Right renal cortex interstitium (tissue), 3 donors: Measurements from ENCODE around the gene PPP2R3A. TPM values are rescaled to one million over a fixed set of nuclear protein-coding genes. Genes with fewer than 3 reads are reported as not detected.

Experiments used
- DNase-seq, 3 donors: peaks; one replicate each; pipeline ENCODE4 v3.0.0-alpha.2; 2013; ENCODE audit warnings: low read depth in 3 of 3, low spot score in 2 of 3
- polyA plus RNA-seq, 3 donors: library from polyadenylated mRNA; unstranded; fragments of 120-200 nt; gene quantifications; one replicate each; pipeline ENCODE4 v1.2.1, GENCODE V29; 2013; ENCODE audit not compliant: insufficient read length in 3 of 3

PPP2R3A gene
- polyA plus RNA-seq, 3 donors, result 23.2 to 26.9 (median 24.5) TPM

- no peak for DNase-seq
Observed at GRCh38 chr3:136008732-136009470, 43.4 kb downstream of the PPP2R3A start.

- DNase-seq, result no peak
Observed at GRCh38 chr3:136018876-136019275, 53.3 kb downstream of the PPP2R3A start.

GRCh38 chr3:136021803-136022202, 56.3 kb downstream of the PPP2R3A start:
- DNase-seq, result no peak

GRCh38 chr3:136022529-136023263, 57.2 kb downstream of the PPP2R3A start:
- DNase-seq, result no peak

GRCh38 chr3:136023264-136023978, 57.9 kb downstream of the PPP2R3A start:
- no peak for DNase-seq

- DNase-seq, result no peak
Observed at GRCh38 chr3:136036306-136036705, 70.8 kb downstream of the PPP2R3A start.

- DNase-seq, result no peak
Observed at GRCh38 chr3:136038668-136039067, 73.1 kb downstream of the PPP2R3A start.

GRCh38 chr3:136042608-136043221, 77.2 kb downstream of the PPP2R3A start:
- peak; percentile 23 to 36 (median 25) for DNase-seq

- no peak for DNase-seq
Observed at GRCh38 chr3:136044980-136045745, 79.6 kb downstream of the PPP2R3A start.

- DNase-seq, result no peak
Observed at GRCh38 chr3:136048068-136048467, 82.5 kb downstream of the PPP2R3A start.

GRCh38 chr3:136050250-136050649, 84.7 kb downstream of the PPP2R3A start:
- no peak for DNase-seq

- DNase-seq, result no peak
Observed at GRCh38 chr3:136055491-136055890, 90.0 kb downstream of the PPP2R3A start.

- no peak for DNase-seq
Observed at GRCh38 chr3:136067211-136067610, 101.7 kb downstream of the PPP2R3A start.

GRCh38 chr3:136068708-136069107, 103.2 kb downstream of the PPP2R3A start:
- no peak for DNase-seq

GRCh38 chr3:136069933-136070332, 104.4 kb downstream of the PPP2R3A start:
- no peak for DNase-seq

- DNase-seq, result no peak
Observed at GRCh38 chr3:136070334-136070733, 104.8 kb downstream of the PPP2R3A start.

GRCh38 chr3:136070953-136071949, 105.7 kb downstream of the PPP2R3A start:
- no peak for DNase-seq

- no peak for DNase-seq
Observed at GRCh38 chr3:136074546-136075170, 109.1 kb downstream of the PPP2R3A start.
